H1 (cell line): ENCODE data around the gene NAA10. TPM values are rescaled to one million over a fixed set of nuclear protein-coding genes. Genes with fewer than 3 reads are reported as not detected.

Experiments used
- CTCF ChIA-PET: fragments of 300-600 bp; sonication (Branson Sonifier 250); formaldehyde crosslinking; loops from one replicate; lab custom pipeline; 2021; ENCODE audit not compliant: partially characterized antibody; lab: Charles Lee
- POLR2A ChIA-PET: fragments of 300-600 bp; sonication (Branson Sonifier 250); formaldehyde crosslinking; loops from one replicate; lab custom pipeline; 2021; ENCODE audit warnings: inconsistent platforms; ENCODE audit not compliant: partially characterized antibody; lab: Charles Lee
- DNase-seq, 2 experiments: peaks; one replicate each; pipeline versions ENCODE4 v3.0.0 to v3.0.0-alpha.2; 2010 to 2022; ENCODE audit warnings: low spot score in 2 of 2, low read depth in 1 of 2, mixed read lengths in 1 of 2
- FAIRE-seq: peaks from 2 replicates; lab custom pipeline; 2011; peaks lifted over from hg19 to GRCh38; lab: Jason Lieb, UNC
- H2AFZ ChIP-seq: 2 replicates; pipeline ENCODE4 v1.8.1; 2012; ENCODE audit warnings: low read length, inconsistent platforms
- H2AK5ac ChIP-seq: 2 replicates; pipeline ENCODE4 v1.6.1; 2013; ENCODE audit warnings: low read depth, low read length
- H2BK120ac ChIP-seq: replicated peaks from 2 replicates; pipeline ENCODE3; 2013; ENCODE audit warnings: low read depth, low read length, inconsistent platforms
- H2BK12ac ChIP-seq: 2 replicates; pipeline ENCODE4 v1.6.1; 2013; ENCODE audit warnings: low read depth, low read length
- H2BK15ac ChIP-seq: 2 replicates; pipeline ENCODE4 v1.6.1; 2013; ENCODE audit warnings: low read length
- H2BK20ac ChIP-seq: 2 replicates; pipeline ENCODE4 v1.6.1; 2013; ENCODE audit warnings: low read length
- H2BK5ac ChIP-seq: 2 replicates; pipeline ENCODE4 v1.6.1; 2013; ENCODE audit warnings: low read depth, low read length
- H3K14ac ChIP-seq: 2 replicates; pipeline ENCODE4 v1.6.1; 2013; ENCODE audit warnings: inconsistent platforms; ENCODE audit not compliant: insufficient read length
- H3K18ac ChIP-seq: 2 replicates; pipeline ENCODE4 v1.6.1; 2013; ENCODE audit warnings: low read length; ENCODE audit errors: extremely low read depth
- H3K23ac ChIP-seq: 2 replicates; pipeline ENCODE4 v1.6.1; 2013; ENCODE audit warnings: inconsistent platforms; ENCODE audit not compliant: insufficient read length
- H3K23me2 ChIP-seq: 2 replicates; pipeline ENCODE4 v1.6.1; 2013; ENCODE audit warnings: low read depth, low read length
- H3K27ac ChIP-seq: 2 replicates; pipeline ENCODE4 v1.6.1; 2011; ENCODE audit warnings: low read depth, low read length, inconsistent platforms
- H3K27me3 ChIP-seq, 4 experiments: replicated peaks in 1 of 4; 1 replicate in 1 of 4; 2 replicates in 3 of 4; pipeline versions ENCODE4 v1.6.1 to v1.8.1; 2011 to 2013; ENCODE audit warnings: low read length in 3 of 4, mild to moderate bottlenecking in 3 of 4, inconsistent platforms in 2 of 4, mixed read lengths in 2 of 4, moderate library complexity in 1 of 4; ENCODE audit not compliant: control insufficient read depth in 3 of 4, insufficient read depth in 3 of 4; ENCODE audit errors: extremely low read depth in 1 of 4
- H3K36me3 ChIP-seq, 4 experiments: 2 replicates each; pipeline versions ENCODE4 v1.6.1 to v1.8.1; 2011 to 2013; ENCODE audit warnings: mild to moderate bottlenecking in 4 of 4, low read length in 3 of 4, moderate library complexity in 2 of 4, control low read depth in 1 of 4, inconsistent platforms in 1 of 4; ENCODE audit not compliant: insufficient read depth in 4 of 4, control insufficient read depth in 2 of 4
- H3K4ac ChIP-seq: replicated peaks from 2 replicates; pipeline ENCODE3; 2013; ENCODE audit warnings: low read length, low read depth, mixed read lengths, inconsistent platforms; ENCODE audit not compliant: insufficient read length
- H3K4me1 ChIP-seq, 4 experiments: replicated peaks in 1 of 4; 1 replicate in 1 of 4; 2 replicates in 3 of 4; pipeline versions ENCODE4 v1.6.1 to v1.8.1; 2011 to 2013; ENCODE audit warnings: low read length in 3 of 4, inconsistent platforms in 2 of 4, mixed read lengths in 1 of 4; ENCODE audit not compliant: insufficient read depth in 4 of 4, control insufficient read depth in 3 of 4
- H3K4me2 ChIP-seq, 2 experiments: 2 replicates each; pipeline versions ENCODE4 v1.6.1 to v1.8.1; 2011 to 2013; ENCODE audit warnings: low read depth in 2 of 2, low read length in 2 of 2, control low read depth in 1 of 2, inconsistent platforms in 1 of 2, mild to moderate bottlenecking in 1 of 2; ENCODE audit not compliant: insufficient read depth in 1 of 2
- H3K4me3 ChIP-seq, 4 experiments: fragments of 200-600, 300-600 bp in 1 of 4; sonication (generic), shearing (Covaris generic), sonication (Bioruptor Twin) in 1 of 4; 2 replicates each; pipeline versions ENCODE4 v1.5.1 to v1.8.1; 2011 to 2016; ENCODE audit warnings: low read length in 4 of 4, low read depth in 3 of 4, control low read depth in 2 of 4, inconsistent platforms in 2 of 4, mild to moderate bottlenecking in 2 of 4, mixed read lengths in 1 of 4, moderate library complexity in 1 of 4; ENCODE audit not compliant: insufficient read depth in 2 of 4; ENCODE audit errors: extremely low read depth in 1 of 4
- H3K56ac ChIP-seq: replicated peaks from 2 replicates; pipeline ENCODE3; 2013; ENCODE audit warnings: low read depth, mild to moderate bottlenecking, mixed read lengths, low read length, inconsistent platforms; ENCODE audit not compliant: insufficient read length
- H3K79me1 ChIP-seq: 2 replicates; pipeline ENCODE4 v1.6.1; 2013; ENCODE audit warnings: low read depth, low read length, control low read depth
- H3K79me2 ChIP-seq, 2 experiments: 2 replicates each; pipeline versions ENCODE4 v1.6.1 to v1.8.1; 2012 to 2013; ENCODE audit warnings: low read length in 2 of 2, mild to moderate bottlenecking in 2 of 2, inconsistent platforms in 1 of 2; ENCODE audit not compliant: insufficient read depth in 2 of 2, control insufficient read depth in 1 of 2
- H3K9ac ChIP-seq, 4 experiments: replicated peaks in 1 of 4; 1 replicate in 1 of 4; 2 replicates in 3 of 4; pipeline versions ENCODE4 v1.6.1 to v1.8.1; 2011 to 2013; ENCODE audit warnings: low read depth in 3 of 4, low read length in 3 of 4, control low read depth in 2 of 4, mild to moderate bottlenecking in 2 of 4, moderate library complexity in 2 of 4, inconsistent platforms in 1 of 4; ENCODE audit errors: extremely low read depth in 1 of 4
- H3K9me3 ChIP-seq, 2 experiments: 2 replicates each; pipeline versions ENCODE4 v1.6.1 to v1.8.1; 2012 to 2013; ENCODE audit warnings: mild to moderate bottlenecking in 2 of 2, moderate library complexity in 2 of 2, control low read depth in 1 of 2, inconsistent platforms in 1 of 2, low read depth in 1 of 2, low read length in 1 of 2, mixed read lengths in 1 of 2; ENCODE audit not compliant: insufficient read depth in 2 of 2
- H4K20me1 ChIP-seq, 2 experiments: replicated peaks in 1 of 2; 2 replicates each; pipeline versions ENCODE3 to v1.8.1; 2011 to 2013; ENCODE audit warnings: inconsistent platforms in 2 of 2, low read length in 2 of 2, mild to moderate bottlenecking in 1 of 2; ENCODE audit not compliant: insufficient read depth in 2 of 2, control insufficient read depth in 1 of 2
- H4K5ac ChIP-seq: 2 replicates; pipeline ENCODE4 v1.6.1; 2013; ENCODE audit warnings: low read length, low read depth, mixed read lengths, inconsistent platforms; ENCODE audit not compliant: insufficient read length
- H4K8ac ChIP-seq: 2 replicates; pipeline ENCODE4 v1.8.0; 2013; ENCODE audit warnings: mild to moderate bottlenecking, moderate library complexity, low read length, inconsistent platforms; ENCODE audit not compliant: insufficient read depth; ENCODE audit errors: extremely low read depth
- H4K91ac ChIP-seq: replicated peaks from 2 replicates; pipeline ENCODE3; 2013; ENCODE audit warnings: low read length, mixed read lengths, inconsistent platforms; ENCODE audit not compliant: insufficient read length
- CBX5 ChIP-seq: fragments of 300-800, 300-1000 bp; sonication (generic); IDR thresholded peaks from 2 replicates; pipeline ENCODE4 v1.7.1; 2016; ENCODE audit warnings: antibody characterized with exemption, low read length, low read depth
- GTF2F1 ChIP-seq: IDR thresholded peaks from 2 replicates; pipeline ENCODE4 v1.6.1; 2012; ENCODE audit warnings: low read depth, low read length, improper control_type of control experiment, borderline replicate concordance
- TAF1 ChIP-seq: IDR thresholded peaks from 2 replicates; pipeline ENCODE4 v1.6.1; 2011; ENCODE audit warnings: mild to moderate bottlenecking, low read depth, low read length
- TBP ChIP-seq: IDR thresholded peaks from 2 replicates; pipeline ENCODE4 v1.6.1; 2011; ENCODE audit warnings: low read depth, low read length, improper control_type of control experiment
- WGBS, 2 experiments: shearing (Covaris generic) in 1 of 2; methylation state at CpG; one replicate each; pipeline versions ENCODE4 v1.1.6 to v1.1.7; 2013 to 2015; ENCODE audit warnings: low lambda C conversion rate in 2 of 2, mixed read lengths in 2 of 2, inconsistent platforms in 1 of 2, low coverage in 1 of 2, missing lambda C conversion rate in 1 of 2; ENCODE audit not compliant: insufficient replicate concordance in 2 of 2, insufficient coverage in 1 of 2, insufficient read length in 1 of 2; ENCODE audit errors: extremely low coverage in 1 of 2, missing lambda C conversion rate in 1 of 2; 5-methylcytosine and 5-hydroxymethylcytosine counted together
- polyA plus RNA-seq, 7 experiments: library from polyadenylated mRNA; depleted of rRNA in 3 of 7; stranded (reverse) in 5 of 7; unstranded in 2 of 7; fragments of >200 nt in 5 of 7; fragments of 200-250 nt in 2 of 7; gene quantifications; 1 replicate in 5 of 7; 2 replicates in 1 of 7; 4 replicates in 1 of 7; pipeline versions ENCODE4 v1.2.1 to v1.2.3, GENCODE V29; 2011 to 2013; ENCODE audit warnings: missing spikeins in 2 of 7, mixed read lengths in 2 of 7
- total RNA-seq: library from RNA; stranded (reverse); fragmentation: NEBNext Ultra II Directional; extraction: Animal tissue kit (Norgen Biotek cat#: 25700); gene quantifications from 2 replicates; pipeline ENCODE4 v1.2.1, GENCODE V29; 2021

Gene NAA10
- total and polyA plus RNA-seq, 2 of the 8 experiments (the other 6 are each of a cell fraction or from before 2014, with no cell fraction given) = 80.4 to 98.8 TPM

DNA sequence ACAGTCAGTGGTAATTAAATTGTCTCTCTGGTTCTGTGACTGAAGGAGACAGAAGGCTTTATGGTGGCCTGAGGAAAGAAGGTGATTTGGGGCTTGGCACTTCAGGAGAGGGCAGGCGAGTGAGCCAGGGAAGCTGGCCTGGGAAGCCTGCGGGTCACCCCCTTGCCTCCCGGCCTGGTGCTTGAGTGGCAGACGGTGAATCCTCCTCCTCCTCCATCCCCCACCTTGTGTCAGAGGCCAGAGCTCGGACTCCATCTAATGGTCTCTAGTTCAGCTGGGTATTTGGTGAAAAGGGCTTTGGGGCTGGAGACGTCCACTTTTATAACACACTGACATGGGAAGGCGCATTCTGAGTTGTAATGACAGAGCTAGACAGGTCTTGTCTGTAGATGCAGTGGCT, 46.4 kb upstream of the NAA10 start:
- H2BK12ac ChIP-seq = no peak overlapping the region
- no peaks in the 10 kb centered on the region for H3K23me2 ChIP-seq
- no peak overlapping the region for H3K14ac ChIP-seq
- no peak overlapping the region for H3K4me2 ChIP-seq
- no peak for TF ChIP-seq TBP
- no peak for TF ChIP-seq TAF1
- no peak for TF ChIP-seq CBX5
- no peak for TF ChIP-seq GTF2F1
- no peaks in the 10 kb centered on the region for H3K79me1 ChIP-seq
- H2AFZ ChIP-seq = no peak overlapping the region
- H4K20me1 ChIP-seq = no peaks in the 10 kb centered on the region
- WGBS, 2 experiments = 81% methylated on average over 5 of the region's 7 CpGs; no CpG with 5 or more reads in 1 of the 2 experiments
- H3K4me1 ChIP-seq = peaks cover 0 to 4% (median 0%) of the 10 kb centered on the region in 4 experiments; a peak in 1 of 7 replicates
- no peak overlapping the region for H2AK5ac ChIP-seq
- ChIA-PET CTCF (interaction anchor here (0.9 to 1.6 kb wide), 3 partner anchors 29 to 37 kb away, joined by 3 read pairs; no protein-coding TSS in a partner anchor), POLR2A (interaction anchor here (0.9 to 3.2 kb wide), 3 partner anchors 10 to 786 kb away, joined by 3 to 10 read pairs (median 5); partner anchors contain the start of gene HCFC1)
- H2BK20ac ChIP-seq = no peak overlapping the region
- H2BK120ac ChIP-seq = no peak overlapping the region
- no peak overlapping the region for H2BK5ac ChIP-seq
- H3K27ac ChIP-seq = no peak overlapping the region
- H3K23ac ChIP-seq = no peak overlapping the region
- no peak for FAIRE-seq
- DNase-seq = no peak
- no peak overlapping the region for H4K5ac ChIP-seq
- H3K4me3 ChIP-seq = no peak overlapping the region
- H3K9ac ChIP-seq = no peak overlapping the region
- H3K9me3 ChIP-seq = no peaks in the 10 kb centered on the region
- no peaks in the 10 kb centered on the region for H3K79me2 ChIP-seq
- H4K91ac ChIP-seq = no peak overlapping the region
- no peak overlapping the region for H3K4ac ChIP-seq
- H4K8ac ChIP-seq = no peak overlapping the region
- no peak overlapping the region for H3K56ac ChIP-seq
- H3K27me3 ChIP-seq = no peaks in the 10 kb centered on the region
- H2BK15ac ChIP-seq = no peak overlapping the region
- H3K36me3 ChIP-seq = no peaks in the 10 kb centered on the region
- H3K18ac ChIP-seq = no peak overlapping the region
